Astrocyte (in vitro differentiated cells and primary cell): ENCODE results near the gene FAM81A. TPM values are rescaled to one million over a fixed set of nuclear protein-coding genes. Genes with fewer than 3 reads are reported as not detected.

ENCODE experiments used
- DNase-seq: peaks from one replicate; pipeline ENCODE4 v3.0.0-alpha.2; 2010; ENCODE audit warnings: low read depth
- FAIRE-seq: peaks from 2 replicates; lab custom pipeline; 2011; peaks lifted over from hg19 to GRCh38; lab: Jason Lieb, UNC
- H2AFZ ChIP-seq: 2 replicates; pipeline ENCODE4 v1.6.0; 2012; ENCODE audit warnings: low read depth, low read length, inconsistent platforms
- H3K27ac ChIP-seq: 2 replicates; pipeline ENCODE4 v1.5.1; 2011; ENCODE audit warnings: low read depth, low read length, inconsistent platforms
- H3K27me3 ChIP-seq: 2 replicates; pipeline ENCODE4 v1.6.0; 2011; ENCODE audit warnings: low read length, inconsistent platforms; ENCODE audit not compliant: insufficient read depth
- H3K36me3 ChIP-seq: 2 replicates; pipeline ENCODE4 v1.5.1; 2011; ENCODE audit warnings: low read length, inconsistent platforms; ENCODE audit not compliant: insufficient read depth
- H3K4me1 ChIP-seq: 2 replicates; pipeline ENCODE4 v1.5.1; 2011; ENCODE audit warnings: low read length, inconsistent platforms; ENCODE audit not compliant: insufficient read depth
- H3K4me2 ChIP-seq: 2 replicates; pipeline ENCODE4 v1.6.0; 2012; ENCODE audit warnings: low read length, inconsistent platforms
- H3K4me3 ChIP-seq: 2 replicates; pipeline ENCODE4 v1.5.1; 2011; ENCODE audit warnings: low read depth, mild to moderate bottlenecking, low read length, inconsistent platforms; ENCODE audit not compliant: insufficient read depth
- H3K79me2 ChIP-seq: 2 replicates; pipeline ENCODE4 v1.6.0; 2012; ENCODE audit warnings: mild to moderate bottlenecking, low read length, inconsistent platforms; ENCODE audit not compliant: insufficient read depth
- H3K9ac ChIP-seq: 2 replicates; pipeline ENCODE4 v1.6.0; 2012; ENCODE audit warnings: mild to moderate bottlenecking, low read length, inconsistent platforms
- H3K9me3 ChIP-seq: 2 replicates; pipeline ENCODE4 v1.5.1; 2012; ENCODE audit warnings: low read depth, mild to moderate bottlenecking, low read length, inconsistent platforms; ENCODE audit not compliant: insufficient read depth
- H4K20me1 ChIP-seq: 2 replicates; pipeline ENCODE4 v1.6.0; 2012; ENCODE audit warnings: low read length, inconsistent platforms; ENCODE audit not compliant: insufficient read depth
- H3K27ac Mint-ChIP-seq: one replicate; pipeline ENCODE4 v1.8.0; 2021; ENCODE audit warnings: mild to moderate bottlenecking, mixed read lengths; ENCODE audit not compliant: unreplicated experiment
- H3K27me3 Mint-ChIP-seq: one replicate; pipeline ENCODE4 v1.8.0; 2021; ENCODE audit warnings: low read depth, mixed read lengths; ENCODE audit not compliant: unreplicated experiment
- H3K36me3 Mint-ChIP-seq: one replicate; pipeline ENCODE4 v1.8.0; 2021; ENCODE audit warnings: low read depth, mixed read lengths; ENCODE audit not compliant: unreplicated experiment
- H3K4me1 Mint-ChIP-seq: one replicate; pipeline ENCODE4 v1.8.0; 2021; ENCODE audit warnings: low read depth, mixed read lengths; ENCODE audit not compliant: unreplicated experiment
- H3K4me3 Mint-ChIP-seq: one replicate; pipeline ENCODE4 v1.8.0; 2021; ENCODE audit warnings: mild to moderate bottlenecking, moderate library complexity, mixed read lengths; ENCODE audit not compliant: unreplicated experiment
- H3K9me3 Mint-ChIP-seq: one replicate; pipeline ENCODE4 v1.8.0; 2021; ENCODE audit warnings: mild to moderate bottlenecking, mixed read lengths; ENCODE audit not compliant: unreplicated experiment
- CTCF ChIP-seq: IDR thresholded peaks from 2 replicates; pipeline ENCODE4 v1.5.1; 2011; ENCODE audit warnings: low read depth, mild to moderate bottlenecking, inconsistent platforms, low read length, moderate library complexity; ENCODE audit not compliant: insufficient read depth
- EZH2 ChIP-seq: IDR thresholded peaks from 2 replicates; pipeline ENCODE4 v1.6.1; 2012; ENCODE audit warnings: mild to moderate bottlenecking, low read length, inconsistent platforms; ENCODE audit not compliant: insufficient read depth
- total RNA-seq: library from RNA; stranded (reverse); gene quantifications from 2 replicates; pipeline ENCODE4 v1.2.1, GENCODE V29; 2021

Gene FAM81A
- total RNA-seq, 1 donor from 2014 or later: 0.73 TPM

DNA sequence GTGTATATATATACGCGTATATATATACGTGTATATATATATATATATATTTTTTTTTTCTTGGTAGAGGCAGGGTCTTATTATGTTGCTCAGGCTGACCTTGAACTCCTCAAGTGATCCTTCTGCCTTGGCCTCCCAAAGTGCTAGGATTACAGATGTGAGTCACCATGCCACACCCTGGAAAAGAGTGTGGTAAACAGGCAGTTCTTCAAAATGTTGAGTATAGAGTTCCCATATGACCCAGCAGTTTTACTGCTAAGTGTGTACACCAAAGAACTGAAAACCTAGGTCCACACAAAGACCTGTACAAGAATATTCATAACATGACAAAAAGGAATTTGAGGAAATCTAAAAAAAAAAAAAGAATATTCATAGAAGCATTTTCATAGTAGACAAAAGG, 101.8 kb downstream of the FAM81A start:
- H3K27me3 Mint-ChIP-seq: peaks cover 29% of the 10 kb centered on the region
- H3K4me1 ChIP-seq: no peaks in the 10 kb centered on the region
- no peak overlapping the region for H3K27ac ChIP-seq
- H3K9me3 Mint-ChIP-seq: no peaks in the 10 kb centered on the region
- no peak overlapping the region for H3K9ac ChIP-seq
- no peaks in the 10 kb centered on the region for H3K9me3 ChIP-seq
- H3K4me3 ChIP-seq: no peak overlapping the region
- H4K20me1 ChIP-seq: no peaks in the 10 kb centered on the region
- H3K36me3 Mint-ChIP-seq: no peaks in the 10 kb centered on the region
- DNase-seq: no peak
- H3K4me3 Mint-ChIP-seq: no peak overlapping the region
- H3K79me2 ChIP-seq: no peaks in the 10 kb centered on the region
- no peaks in the 10 kb centered on the region for H3K36me3 ChIP-seq
- no peak for TF ChIP-seq EZH2
- no peak for TF ChIP-seq CTCF
- H3K4me1 Mint-ChIP-seq: no peaks in the 10 kb centered on the region
- peaks cover 3% of the 10 kb centered on the region for H3K27me3 ChIP-seq
- H3K4me2 ChIP-seq: no peak overlapping the region
- no peak overlapping the region for H2AFZ ChIP-seq
- H3K27ac Mint-ChIP-seq: no peak overlapping the region
- FAIRE-seq: no peak

DNA sequence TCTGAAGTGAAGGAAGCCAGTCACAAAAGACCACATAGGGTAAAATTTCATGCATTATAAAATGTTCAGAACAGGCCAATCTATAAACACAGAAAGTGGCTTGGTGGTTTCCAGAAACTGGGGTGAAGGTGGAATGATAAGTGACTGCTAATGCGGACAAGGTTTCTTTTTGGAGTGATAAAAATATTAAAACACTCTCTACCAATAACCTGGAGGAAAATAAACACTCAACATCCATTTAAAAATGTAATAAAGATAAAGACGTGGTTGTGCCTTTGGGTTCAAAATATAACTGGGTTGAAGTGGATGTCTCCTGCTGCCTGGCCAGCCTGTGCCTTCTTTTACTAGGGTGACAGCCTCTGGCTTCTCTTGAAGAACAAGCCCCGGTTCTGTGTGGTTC, 102.7 kb downstream of the FAM81A start:
- no peak overlapping the region for H3K4me2 ChIP-seq
- H3K9ac ChIP-seq: no peak overlapping the region
- no peak overlapping the region for H3K4me3 ChIP-seq
- FAIRE-seq (no peak), DNase-seq (no peak)
- no peaks in the 10 kb centered on the region for H3K36me3 Mint-ChIP-seq
- H3K9me3 ChIP-seq: no peaks in the 10 kb centered on the region
- no peaks in the 10 kb centered on the region for H3K79me2 ChIP-seq
- H3K4me3 Mint-ChIP-seq: no peak overlapping the region
- no peak for TF ChIP-seq CTCF
- no peak for TF ChIP-seq EZH2
- no peaks in the 10 kb centered on the region for H3K4me1 ChIP-seq
- no peaks in the 10 kb centered on the region for H4K20me1 ChIP-seq
- H2AFZ ChIP-seq: no peak overlapping the region
- H3K27me3 Mint-ChIP-seq: peaks cover 24% of the 10 kb centered on the region
- peaks cover 3% of the 10 kb centered on the region for H3K27me3 ChIP-seq
- H3K27ac ChIP-seq: no peak overlapping the region
- no peaks in the 10 kb centered on the region for H3K36me3 ChIP-seq
- H3K9me3 Mint-ChIP-seq: no peaks in the 10 kb centered on the region
- no peak overlapping the region for H3K27ac Mint-ChIP-seq
- H3K4me1 Mint-ChIP-seq: no peaks in the 10 kb centered on the region

GRCh38 chr15:59541750-59542149, 103.8 kb downstream of the FAM81A start:
- no peak for FAIRE-seq
- peaks cover 22% of the 10 kb centered on the region for H3K27me3 Mint-ChIP-seq
- no peaks in the 10 kb centered on the region for H3K36me3 Mint-ChIP-seq

More at GRCh38 chr15:59541750-59542149, 103.8 kb downstream of the FAM81A start:
- Histone ChIP-seq H3K4me1 (no peaks in the 10 kb centered on the region), H3K27me3 (no peaks in the 10 kb centered on the region), H3K36me3 (no peaks in the 10 kb centered on the region), H3K4me3 (no peak overlapping the region), H3K9ac (no peak overlapping the region), H2AFZ (no peak overlapping the region), H3K79me2 (no peaks in the 10 kb centered on the region), H3K9me3 (no peaks in the 10 kb centered on the region), H3K27ac (no peak overlapping the region), H4K20me1 (no peaks in the 10 kb centered on the region), H3K4me2 (no peak overlapping the region)
- Mint-ChIP-seq H3K4me1 (no peaks in the 10 kb centered on the region), H3K9me3 (no peaks in the 10 kb centered on the region), H3K4me3 (no peak overlapping the region), H3K27ac (no peak overlapping the region)
- TF ChIP-seq CTCF (no peak), EZH2 (no peak)
- no peak for DNase-seq
